Measurements from ENCODE around the gene GATB. TPM values are rescaled to one million over a fixed set of nuclear protein-coding genes. Genes with fewer than 3 reads are reported as not detected.

Gene GATB
- polyA plus RNA-seq, 1 donor (not counting 4 experiments of a cell fraction or from before 2014, with no cell fraction given) = 31.0 TPM

- H3K9me1 ChIP-seq (ENCODE audit: control insufficient read depth, extremely low read depth, insufficient read depth, low read length) = no peaks in the 10 kb centered on the region
- H3K27ac ChIP-seq (ENCODE audit: control insufficient read depth, insufficient read depth, low read length) = no peak overlapping the region
- FAIRE-seq = no peak
- H3K79me2 ChIP-seq (ENCODE audit: control insufficient read depth, insufficient read depth, low read length) = no peaks in the 10 kb centered on the region
- H3K4me1 ChIP-seq (ENCODE audit: control insufficient read depth, extremely low read depth, insufficient read depth, low read length) = no peaks in the 10 kb centered on the region
- no peak overlapping the region for H3K4me2 ChIP-seq (ENCODE audit: control insufficient read depth, extremely low read depth, insufficient read depth, low read depth, low read length)
- H2AFZ ChIP-seq (ENCODE audit: control insufficient read depth, low read length) = no peak overlapping the region
- no peak overlapping the region for H3K4me3 ChIP-seq (ENCODE audit: control insufficient read depth in 2 of 3, extremely low read depth in 1 of 3, insufficient read depth in 2 of 3, low read depth in 1 of 3, low read length in 3 of 3)
- TF ChIP-seq EZH2 (IDR thresholded peaks at IDR 0.05; ENCODE audit: low read length) = no peak
- TF ChIP-seq, protein P1, sequence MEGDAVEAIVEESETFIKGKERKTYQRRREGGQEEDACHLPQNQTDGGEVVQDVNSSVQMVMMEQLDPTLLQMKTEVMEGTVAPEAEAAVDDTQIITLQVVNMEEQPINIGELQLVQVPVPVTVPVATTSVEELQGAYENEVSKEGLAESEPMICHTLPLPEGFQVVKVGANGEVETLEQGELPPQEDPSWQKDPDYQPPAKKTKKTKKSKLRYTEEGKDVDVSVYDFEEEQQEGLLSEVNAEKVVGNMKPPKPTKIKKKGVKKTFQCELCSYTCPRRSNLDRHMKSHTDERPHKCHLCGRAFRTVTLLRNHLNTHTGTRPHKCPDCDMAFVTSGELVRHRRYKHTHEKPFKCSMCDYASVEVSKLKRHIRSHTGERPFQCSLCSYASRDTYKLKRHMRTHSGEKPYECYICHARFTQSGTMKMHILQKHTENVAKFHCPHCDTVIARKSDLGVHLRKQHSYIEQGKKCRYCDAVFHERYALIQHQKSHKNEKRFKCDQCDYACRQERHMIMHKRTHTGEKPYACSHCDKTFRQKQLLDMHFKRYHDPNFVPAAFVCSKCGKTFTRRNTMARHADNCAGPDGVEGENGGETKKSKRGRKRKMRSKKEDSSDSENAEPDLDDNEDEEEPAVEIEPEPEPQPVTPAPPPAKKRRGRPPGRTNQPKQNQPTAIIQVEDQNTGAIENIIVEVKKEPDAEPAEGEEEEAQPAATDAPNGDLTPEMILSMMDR (optimal IDR thresholded peaks at IDR 0.05 in 1 of 3, IDR thresholded peaks at IDR 0.05 in 1 of 3, conservative IDR thresholded peaks at IDR 0.05 in 1 of 3; ENCODE audit: extremely low read depth in 1 of 3, insufficient read depth in 2 of 3, low read length in 3 of 3) = no peak
- no peaks in the 10 kb centered on the region for H4K20me1 ChIP-seq (ENCODE audit: control insufficient read depth, extremely low read depth, insufficient read depth, low read length)
- no peak overlapping the region for H3K9ac ChIP-seq (ENCODE audit: control insufficient read depth, extremely low read depth, insufficient read depth, low read length)
- no peaks in the 10 kb centered on the region for H3K27me3 ChIP-seq (ENCODE audit: control insufficient read depth, extremely low read depth, insufficient read depth, low read length)
- DNase-seq (ENCODE audit: low read depth, low spot score) = no peak
- H3K36me3 ChIP-seq (ENCODE audit: control insufficient read depth in 2 of 2, extremely low read depth in 1 of 2, insufficient read depth in 2 of 2, low read length in 2 of 2) = peaks cover 3 to 31% of the 10 kb centered on the region in 2 experiments
- H3K9me3 ChIP-seq (ENCODE audit: control insufficient read depth, low read depth, low read length) = no peaks in the 10 kb centered on the region
- dilution Hi-C loops (cut with MboI; ENCODE audit: extremely low pct_ligation_motif_present, low sequenced_read_pairs) = no loop called here
Measured at GRCh38 chr4:151653548-151653918, 107.3 kb downstream of the GATB start.

- Histone ChIP-seq H3K4me2 (ENCODE audit: control insufficient read depth, extremely low read depth, insufficient read depth, low read depth, low read length) (no peak overlapping the region), H3K79me2 (ENCODE audit: control insufficient read depth, insufficient read depth, low read length) (no peaks in the 10 kb centered on the region), H3K9ac (ENCODE audit: control insufficient read depth, extremely low read depth, insufficient read depth, low read length) (no peak overlapping the region), H3K27me3 (ENCODE audit: control insufficient read depth, extremely low read depth, insufficient read depth, low read length) (no peaks in the 10 kb centered on the region), H4K20me1 (ENCODE audit: control insufficient read depth, extremely low read depth, insufficient read depth, low read length) (no peaks in the 10 kb centered on the region), H3K36me3 (ENCODE audit: control insufficient read depth in 2 of 2, extremely low read depth in 1 of 2, insufficient read depth in 2 of 2, low read length in 2 of 2) (peaks cover 3 to 26% of the 10 kb centered on the region in 2 experiments), H3K4me3 (ENCODE audit: control insufficient read depth in 2 of 3, extremely low read depth in 1 of 3, insufficient read depth in 2 of 3, low read depth in 1 of 3, low read length in 3 of 3) (no peak overlapping the region), H3K9me3 (ENCODE audit: control insufficient read depth, low read depth, low read length) (no peaks in the 10 kb centered on the region), H3K27ac (ENCODE audit: control insufficient read depth, insufficient read depth, low read length) (no peak overlapping the region), H3K4me1 (ENCODE audit: control insufficient read depth, extremely low read depth, insufficient read depth, low read length) (no peaks in the 10 kb centered on the region), H3K9me1 (ENCODE audit: control insufficient read depth, extremely low read depth, insufficient read depth, low read length) (no peaks in the 10 kb centered on the region), H2AFZ (ENCODE audit: control insufficient read depth, low read length) (no peak overlapping the region)
- TF ChIP-seq, protein P1 (optimal IDR thresholded peaks at IDR 0.05 in 1 of 3, IDR thresholded peaks at IDR 0.05 in 1 of 3, conservative IDR thresholded peaks at IDR 0.05 in 1 of 3; ENCODE audit: extremely low read depth in 1 of 3, insufficient read depth in 2 of 3, low read length in 3 of 3) = no peak
- no peak for TF ChIP-seq EZH2 (IDR thresholded peaks at IDR 0.05; ENCODE audit: low read length)
- no peak for DNase-seq (ENCODE audit: low read depth, low spot score)
- dilution Hi-C loops (cut with MboI; ENCODE audit: extremely low pct_ligation_motif_present, low sequenced_read_pairs) = no loop called here
- FAIRE-seq = no peak
Measured at GRCh38 chr4:151652841-151653547, 107.8 kb downstream of the GATB start.

All from keratinocyte (primary cell).